HepG2 (cell line): Measurements from ENCODE around the gene SNX24. TPM values are rescaled to one million over a fixed set of nuclear protein-coding genes. Genes with fewer than 3 reads are reported as not detected.

Experiments
- ATAD3A ChIP-seq: sonication (generic); formaldehyde crosslinking; IDR thresholded peaks from 2 replicates; pipeline ENCODE4 v1.4.0; 2020; ENCODE audit warnings: missing genetic modification reagents
- ATF1 ChIP-seq: IDR thresholded peaks from 2 replicates; pipeline ENCODE4 v1.6.1; 2016; ENCODE audit warnings: mild to moderate bottlenecking, control low read depth
- ELF4 ChIP-seq: sonication (generic); formaldehyde crosslinking; IDR thresholded peaks from 2 replicates; pipeline ENCODE4 v1.5.0; 2020; ENCODE audit warnings: missing genetic modification reagents, mild to moderate bottlenecking, moderate library complexity, borderline replicate concordance
- GPN1 ChIP-seq: sonication (generic); formaldehyde crosslinking; IDR thresholded peaks from 2 replicates; pipeline ENCODE4 v1.5.1; 2020; ENCODE audit warnings: missing genetic modification reagents, borderline replicate concordance
- MXD4 ChIP-seq: IDR thresholded peaks from 2 replicates; pipeline ENCODE4 v1.6.1; 2016; ENCODE audit warnings: mild to moderate bottlenecking, missing biosample characterization, missing genetic modification reagents
- PCBP1 ChIP-seq: fragments of 200-400 bp; formaldehyde crosslinking; IDR thresholded peaks from 2 replicates; pipeline ENCODE4 v1.6.1; 2017; ENCODE audit warnings: mild to moderate bottlenecking, low read depth, low read length, borderline replicate concordance
- POLR2G ChIP-seq: fragments of 200-400 bp; formaldehyde crosslinking; IDR thresholded peaks from 2 replicates; pipeline ENCODE4 v1.6.1; 2018; ENCODE audit warnings: mild to moderate bottlenecking, low read depth, low read length, moderate library complexity
- RBM39 ChIP-seq: fragments of 200-400 bp; formaldehyde crosslinking; IDR thresholded peaks from one replicate; pipeline ENCODE4 v1.6.1; 2018; ENCODE audit warnings: antibody characterized with exemption, mild to moderate bottlenecking, low read depth, low read length; ENCODE audit not compliant: poor library complexity, severe bottlenecking
- REPIN1 ChIP-seq: sonication (generic); formaldehyde crosslinking; IDR thresholded peaks from 2 replicates; pipeline ENCODE4 v1.8.0; 2022; ENCODE audit warnings: missing genetic modification reagents, low read depth, mild to moderate bottlenecking, borderline replicate concordance
- UBTF ChIP-seq: sonication (generic); formaldehyde crosslinking; IDR thresholded peaks from 2 replicates; pipeline ENCODE4 v1.4.0; 2020; ENCODE audit warnings: mild to moderate bottlenecking, missing genetic modification reagents
- ZFP36L1 ChIP-seq: sonication (generic); formaldehyde crosslinking; IDR thresholded peaks from 2 replicates; pipeline ENCODE4 v1.8.0; 2022; ENCODE audit warnings: mild to moderate bottlenecking, missing genetic modification reagents, moderate library complexity
- ZNF205 ChIP-seq: IDR thresholded peaks from 2 replicates; pipeline ENCODE4 v1.6.1; 2018; ENCODE audit warnings: missing biosample characterization, missing genetic modification reagents
- ZNF30 ChIP-seq: sonication (generic); formaldehyde crosslinking; IDR thresholded peaks from 2 replicates; pipeline ENCODE4 v1.5.0; 2020; ENCODE audit warnings: mild to moderate bottlenecking, missing genetic modification reagents
- ZNF512 ChIP-seq: sonication (generic); formaldehyde crosslinking; IDR thresholded peaks from 2 replicates; pipeline ENCODE4 v1.4.0; 2020; ENCODE audit warnings: mild to moderate bottlenecking, missing genetic modification reagents
- ZNF704 ChIP-seq: sonication (generic); formaldehyde crosslinking; IDR thresholded peaks from 2 replicates; pipeline ENCODE4 v1.8.1; 2023; ENCODE audit warnings: mild to moderate bottlenecking, inconsistent platforms, moderate library complexity, missing genetic modification reagents, borderline replicate concordance
- ZNF724P ChIP-seq: sonication (generic); formaldehyde crosslinking; IDR thresholded peaks from 2 replicates; pipeline ENCODE4 v1.8.0; 2022; ENCODE audit warnings: missing genetic modification reagents, borderline replicate concordance
- ZSCAN20 ChIP-seq: sonication (generic); formaldehyde crosslinking; IDR thresholded peaks from 2 replicates; pipeline ENCODE4 v1.4.0; 2020; ENCODE audit warnings: missing genetic modification reagents, mild to moderate bottlenecking, borderline replicate concordance
- ZSCAN31 ChIP-seq: sonication (generic); formaldehyde crosslinking; IDR thresholded peaks from 2 replicates; pipeline ENCODE4 v1.5.0; 2020; ENCODE audit warnings: low read depth, mild to moderate bottlenecking, missing genetic modification reagents
- polyA plus RNA-seq, 8 experiments: library from polyadenylated mRNA; depleted of rRNA in 3 of 8; stranded (reverse) in 7 of 8; unstranded in 1 of 8; fragments of >200 nt; fragmentation: Illumina TruSeq in 4 of 8; extraction: Trizol in 4 of 8; gene quantifications; 2 replicates each; pipeline versions ENCODE4 v1.2.1 to v1.2.3, GENCODE V29; 2011 to 2016; ENCODE audit warnings: low read depth in 4 of 8, missing spikeins in 1 of 8, mixed read lengths in 1 of 8; ENCODE audit not compliant: insufficient read depth in 1 of 8
- total RNA-seq, 5 experiments: library from RNA; depleted of rRNA; stranded (reverse); fragments of >200 nt; fragmentation: Illumina TruSeq; extraction: Trizol; gene quantifications; 2 replicates each; pipeline ENCODE4 v1.2.3, GENCODE V29; 2016; ENCODE audit warnings: low read depth in 1 of 5
- TF ChIP-seq, protein P1 (sequence below): sonication (generic); formaldehyde crosslinking; IDR thresholded peaks from 2 replicates; pipeline ENCODE4 v1.4.0; 2020; ENCODE audit warnings: missing genetic modification reagents

Gene SNX24
- total and polyA plus RNA-seq, 2 of the 13 experiments (the other 11 are each of a cell fraction or from before 2014, with no cell fraction given): 7.2 to 23.7 TPM

DNA sequence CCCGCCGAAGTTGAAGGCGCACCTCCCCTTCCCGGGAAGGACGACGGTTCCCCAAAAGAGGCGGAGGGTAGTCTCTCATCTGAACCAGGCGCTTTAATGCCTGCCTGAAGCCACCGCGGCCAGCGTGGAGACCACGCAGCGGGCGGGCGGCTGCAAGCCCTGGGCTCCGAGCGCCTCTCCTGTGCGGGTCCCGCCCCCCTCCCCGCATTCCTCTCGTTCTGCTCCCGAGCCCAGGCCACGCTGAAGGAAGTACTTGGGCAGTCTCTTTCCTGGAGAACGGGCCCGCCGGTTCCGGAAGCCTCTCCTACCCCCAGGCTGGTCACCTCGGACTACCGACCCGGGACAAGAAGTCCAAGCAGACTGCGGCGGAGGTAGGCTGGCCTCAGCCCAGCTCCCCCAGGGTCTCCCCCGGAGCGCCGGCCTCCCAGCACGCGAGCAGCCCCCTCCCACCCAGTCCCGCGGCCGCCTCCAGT, 190.5 kb downstream of the SNX24 start (continued):
- TF ChIP-seq, protein P1, sequence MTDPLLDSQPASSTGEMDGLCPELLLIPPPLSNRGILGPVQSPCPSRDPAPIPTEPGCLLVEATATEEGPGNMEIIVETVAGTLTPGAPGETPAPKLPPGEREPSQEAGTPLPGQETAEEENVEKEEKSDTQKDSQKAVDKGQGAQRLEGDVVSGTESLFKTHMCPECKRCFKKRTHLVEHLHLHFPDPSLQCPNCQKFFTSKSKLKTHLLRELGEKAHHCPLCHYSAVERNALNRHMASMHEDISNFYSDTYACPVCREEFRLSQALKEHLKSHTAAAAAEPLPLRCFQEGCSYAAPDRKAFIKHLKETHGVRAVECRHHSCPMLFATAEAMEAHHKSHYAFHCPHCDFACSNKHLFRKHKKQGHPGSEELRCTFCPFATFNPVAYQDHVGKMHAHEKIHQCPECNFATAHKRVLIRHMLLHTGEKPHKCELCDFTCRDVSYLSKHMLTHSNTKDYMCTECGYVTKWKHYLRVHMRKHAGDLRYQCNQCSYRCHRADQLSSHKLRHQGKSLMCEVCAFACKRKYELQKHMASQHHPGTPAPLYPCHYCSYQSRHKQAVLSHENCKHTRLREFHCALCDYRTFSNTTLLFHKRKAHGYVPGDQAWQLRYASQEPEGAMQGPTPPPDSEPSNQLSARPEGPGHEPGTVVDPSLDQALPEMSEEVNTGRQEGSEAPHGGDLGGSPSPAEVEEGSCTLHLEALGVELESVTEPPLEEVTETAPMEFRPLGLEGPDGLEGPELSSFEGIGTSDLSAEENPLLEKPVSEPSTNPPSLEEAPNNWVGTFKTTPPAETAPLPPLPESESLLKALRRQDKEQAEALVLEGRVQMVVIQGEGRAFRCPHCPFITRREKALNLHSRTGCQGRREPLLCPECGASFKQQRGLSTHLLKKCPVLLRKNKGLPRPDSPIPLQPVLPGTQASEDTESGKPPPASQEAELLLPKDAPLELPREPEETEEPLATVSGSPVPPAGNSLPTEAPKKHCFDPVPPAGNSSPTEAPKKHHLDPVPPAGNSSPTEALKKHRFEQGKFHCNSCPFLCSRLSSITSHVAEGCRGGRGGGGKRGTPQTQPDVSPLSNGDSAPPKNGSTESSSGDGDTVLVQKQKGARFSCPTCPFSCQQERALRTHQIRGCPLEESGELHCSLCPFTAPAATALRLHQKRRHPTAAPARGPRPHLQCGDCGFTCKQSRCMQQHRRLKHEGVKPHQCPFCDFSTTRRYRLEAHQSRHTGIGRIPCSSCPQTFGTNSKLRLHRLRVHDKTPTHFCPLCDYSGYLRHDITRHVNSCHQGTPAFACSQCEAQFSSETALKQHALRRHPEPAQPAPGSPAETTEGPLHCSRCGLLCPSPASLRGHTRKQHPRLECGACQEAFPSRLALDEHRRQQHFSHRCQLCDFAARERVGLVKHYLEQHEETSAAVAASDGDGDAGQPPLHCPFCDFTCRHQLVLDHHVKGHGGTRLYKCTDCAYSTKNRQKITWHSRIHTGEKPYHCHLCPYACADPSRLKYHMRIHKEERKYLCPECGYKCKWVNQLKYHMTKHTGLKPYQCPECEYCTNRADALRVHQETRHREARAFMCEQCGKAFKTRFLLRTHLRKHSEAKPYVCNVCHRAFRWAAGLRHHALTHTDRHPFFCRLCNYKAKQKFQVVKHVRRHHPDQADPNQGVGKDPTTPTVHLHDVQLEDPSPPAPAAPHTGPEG (CRISPR knock-in tag): 0 out of 2 replicates have a peak, but pooled peaks have one; percentile 5
- TF ChIP-seq ZFP36L1 (CRISPR knock-in tag): 0 out of 2 replicates have a peak, but pooled peaks have one; percentile 0
- no peak for TF ChIP-seq ZNF704 (CRISPR knock-in tag)
- no peak for TF ChIP-seq POLR2G
- TF ChIP-seq ZNF724P (CRISPR knock-in tag): no peak
- no peak for TF ChIP-seq ATAD3A (CRISPR knock-in tag)
- TF ChIP-seq REPIN1 (CRISPR knock-in tag): 0 out of 2 replicates have a peak, but pooled peaks have one; percentile 34
- TF ChIP-seq ZNF30 (CRISPR knock-in tag): no peak
- TF ChIP-seq GPN1: no peak
- TF ChIP-seq ELF4 (CRISPR knock-in tag): no peak
- TF ChIP-seq ZNF205 (CRISPR knock-in tag): no peak
- TF ChIP-seq UBTF (CRISPR knock-in tag): peak; percentile 9; the same call in 1 of the 2 replicates
- no peak for TF ChIP-seq ZSCAN20 (CRISPR knock-in tag)
- no peak for TF ChIP-seq PCBP1
- no peak for TF ChIP-seq RBM39
- TF ChIP-seq ZNF512 (CRISPR knock-in tag): 0 out of 2 replicates have a peak, but pooled peaks have one; percentile 26
- TF ChIP-seq ATF1: no peak
- no peak for TF ChIP-seq MXD4 (CRISPR knock-in tag)
- 0 out of 2 replicates have a peak, but pooled peaks have one; percentile 1 for TF ChIP-seq ZSCAN31 (CRISPR knock-in tag)
